Measurements from ENCODE around the gene RPL35A.

Gene RPL35A

GRCh38 chr3:197953325-197953724 lies 3.3 kb downstream of the RPL35A start:
- no peak for ATAC-seq
- TF ChIP-seq CREB5 (CRISPR knock-in tag; IDR thresholded peaks at IDR 0.05; ENCODE audit: low read depth) (no peak), ZFP30 (CRISPR knock-in tag; IDR thresholded peaks at IDR 0.05) (no peak), CSDC2 (CRISPR knock-in tag; IDR thresholded peaks at IDR 0.05) (no peak), ZNF70 (CRISPR knock-in tag; IDR thresholded peaks at IDR 0.05) (no peak), ISL1 (CRISPR knock-in tag; IDR thresholded peaks at IDR 0.05) (no peak), SNAI2 (CRISPR knock-in tag; IDR thresholded peaks at IDR 0.05) (no peak), TOX (CRISPR knock-in tag; IDR thresholded peaks at IDR 0.05; ENCODE audit: borderline replicate concordance) (no peak), GLIS3 (CRISPR knock-in tag; IDR thresholded peaks at IDR 0.05) (no peak), PPARA (CRISPR knock-in tag; IDR thresholded peaks at IDR 0.05; ENCODE audit: borderline replicate concordance) (no peak), RARB (CRISPR knock-in tag; IDR thresholded peaks at IDR 0.05) (no peak), TCF4 (CRISPR knock-in tag; IDR thresholded peaks at IDR 0.05; ENCODE audit: borderline replicate concordance) (no peak), ESRRG (CRISPR knock-in tag; IDR thresholded peaks at IDR 0.05) (no peak), ARNTL (CRISPR knock-in tag; IDR thresholded peaks at IDR 0.05; ENCODE audit: borderline replicate concordance, low read depth) (no peak), BACH2 (CRISPR knock-in tag; IDR thresholded peaks at IDR 0.05; ENCODE audit: borderline replicate concordance) (no peak), ZNF565 (CRISPR knock-in tag; conservative IDR thresholded peaks at IDR 0.05; ENCODE audit: low read depth) (no peak)

GRCh38 chr3:197953881-197954280 lies 3.9 kb downstream of the RPL35A start:
- no peak for ATAC-seq
- TF ChIP-seq ZNF565 (CRISPR knock-in tag; conservative IDR thresholded peaks at IDR 0.05; ENCODE audit: low read depth) (no peak), ZFP30 (CRISPR knock-in tag; IDR thresholded peaks at IDR 0.05) (no peak), BACH2 (CRISPR knock-in tag; IDR thresholded peaks at IDR 0.05; ENCODE audit: borderline replicate concordance) (no peak), TCF4 (CRISPR knock-in tag; IDR thresholded peaks at IDR 0.05; ENCODE audit: borderline replicate concordance) (no peak), CSRNP3 (CRISPR knock-in tag; IDR thresholded peaks at IDR 0.05) (no peak), GLIS3 (CRISPR knock-in tag; IDR thresholded peaks at IDR 0.05) (no peak), ARNTL (CRISPR knock-in tag; IDR thresholded peaks at IDR 0.05; ENCODE audit: borderline replicate concordance, low read depth) (no peak), CREB5 (CRISPR knock-in tag; IDR thresholded peaks at IDR 0.05; ENCODE audit: low read depth) (no peak)

GRCh38 chr3:197955892-197956477 lies 6.0 kb downstream of the RPL35A start:
- TF ChIP-seq ZNF565 (CRISPR knock-in tag; conservative IDR thresholded peaks at IDR 0.05; ENCODE audit: low read depth) (no peak), ESRRG (CRISPR knock-in tag; IDR thresholded peaks at IDR 0.05) (0 out of 2 replicates have a peak, but pooled peaks have one; percentile 41), RARB (CRISPR knock-in tag; IDR thresholded peaks at IDR 0.05) (no peak), TCF4 (CRISPR knock-in tag; IDR thresholded peaks at IDR 0.05; ENCODE audit: borderline replicate concordance) (no peak), CREB5 (CRISPR knock-in tag; IDR thresholded peaks at IDR 0.05; ENCODE audit: low read depth) (peak; percentile 17; the same call in 1 of the 2 replicates), OSR1 (CRISPR knock-in tag; IDR thresholded peaks at IDR 0.05) (no peak), ZNF8 (CRISPR knock-in tag; IDR thresholded peaks at IDR 0.05) (no peak), BACH2 (CRISPR knock-in tag; IDR thresholded peaks at IDR 0.05; ENCODE audit: borderline replicate concordance) (no peak)
- no peak for ATAC-seq

DNA sequence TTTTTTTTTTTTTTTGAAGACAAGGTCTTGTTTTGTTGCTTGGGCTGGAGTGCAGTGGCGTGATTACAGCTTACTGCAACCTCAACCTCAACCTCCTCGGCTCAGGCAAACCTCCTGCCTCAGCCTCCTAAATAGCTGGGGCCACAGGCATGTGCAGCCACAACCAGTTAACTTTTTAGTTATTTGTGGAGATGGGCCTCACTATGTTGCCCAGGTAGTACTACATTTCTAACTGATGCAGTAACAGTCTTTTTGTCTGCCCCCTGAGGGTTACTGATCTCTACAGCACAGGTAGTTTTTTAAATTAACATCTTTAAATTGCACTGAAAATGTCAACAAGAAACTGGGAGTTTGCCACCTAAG lies 6.6 kb downstream of the RPL35A start:
- TF ChIP-seq CSRNP3 (CRISPR knock-in tag; IDR thresholded peaks at IDR 0.05): no peak
- peak; percentile 5; the same call in 1 of the 2 replicates for TF ChIP-seq GLIS3 (CRISPR knock-in tag; IDR thresholded peaks at IDR 0.05)
- TF ChIP-seq, protein P1, sequence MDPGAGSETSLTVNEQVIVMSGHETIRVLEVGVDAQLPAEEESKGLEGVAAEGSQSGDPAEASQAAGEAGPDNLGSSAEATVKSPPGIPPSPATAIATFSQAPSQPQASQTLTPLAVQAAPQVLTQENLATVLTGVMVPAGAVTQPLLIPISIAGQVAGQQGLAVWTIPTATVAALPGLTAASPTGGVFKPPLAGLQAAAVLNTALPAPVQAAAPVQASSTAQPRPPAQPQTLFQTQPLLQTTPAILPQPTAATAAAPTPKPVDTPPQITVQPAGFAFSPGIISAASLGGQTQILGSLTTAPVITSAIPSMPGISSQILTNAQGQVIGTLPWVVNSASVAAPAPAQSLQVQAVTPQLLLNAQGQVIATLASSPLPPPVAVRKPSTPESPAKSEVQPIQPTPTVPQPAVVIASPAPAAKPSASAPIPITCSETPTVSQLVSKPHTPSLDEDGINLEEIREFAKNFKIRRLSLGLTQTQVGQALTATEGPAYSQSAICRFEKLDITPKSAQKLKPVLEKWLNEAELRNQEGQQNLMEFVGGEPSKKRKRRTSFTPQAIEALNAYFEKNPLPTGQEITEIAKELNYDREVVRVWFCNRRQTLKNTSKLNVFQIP (CRISPR knock-in tag; IDR thresholded peaks at IDR 0.05; ENCODE audit: borderline replicate concordance, low read depth): no peak
- ATAC-seq: no peak

Data from SK-N-SH treated with all-trans-retinoic acid at 6 μM for 48 hours (cell line).